Panc1 (cell line): ENCODE data around the gene RSPRY1. TPM values are rescaled to one million over a fixed set of nuclear protein-coding genes. Genes with fewer than 3 reads are reported as not detected.

ENCODE experiments used
- ATAC-seq: fragments of 200-7000 bp; cut with Tn5 transposase; 2 replicates; pipeline ENCODE4 v1.9.1; 2020; ENCODE audit warnings: mild to moderate bottlenecking, moderate library complexity
- BruUV-seq: library from RNA; stranded (reverse); fragments of 400-500 nt; replicated peaks from 2 replicates; lab custom pipeline; 2021; lab: Mats Ljungman, UMichigan
- CTCF ChIA-PET: fragments of 300-600 bp; sonication (Branson Sonifier 250); formaldehyde crosslinking; loops from one replicate; lab custom pipeline; 2022; ENCODE audit warnings: antibody characterized with exemption; lab: Charles Lee
- POLR2A ChIA-PET: fragments of 300-600 bp; sonication (Branson Sonifier 250); formaldehyde crosslinking; loops from one replicate; lab custom pipeline; 2022; ENCODE audit warnings: antibody characterized with exemption; lab: Charles Lee
- DNase-seq: peaks from one replicate; pipeline ENCODE4 v3.0.0-alpha.2; 2010; ENCODE audit warnings: low read depth, low spot score
- H3K27ac ChIP-seq: 2 replicates; pipeline ENCODE4 v1.5.1; 2011; ENCODE audit warnings: mild to moderate bottlenecking, low read length, inconsistent platforms
- H3K27me3 ChIP-seq: fragments of 200-500 bp; sonication (Bioruptor generic); 2 replicates; pipeline ENCODE4 v1.6.0; 2014; ENCODE audit warnings: low read length, inconsistent platforms; ENCODE audit not compliant: control insufficient read depth, insufficient read depth
- H3K36me3 ChIP-seq: fragments of 200-500 bp; sonication (Bioruptor generic); 2 replicates; pipeline ENCODE4 v1.5.1; 2014; ENCODE audit warnings: inconsistent platforms, mild to moderate bottlenecking, low read length, moderate library complexity; ENCODE audit not compliant: control insufficient read depth, insufficient read depth
- H3K4me1 ChIP-seq: 2 replicates; pipeline ENCODE4 v1.5.1; 2011; ENCODE audit warnings: inconsistent platforms, mild to moderate bottlenecking, low read length, moderate library complexity; ENCODE audit not compliant: control insufficient read depth, insufficient read depth
- H3K4me3 ChIP-seq, 2 experiments: 2 replicates each; pipeline ENCODE4 v1.5.1; 2011 to 2012; ENCODE audit warnings: low read depth in 2 of 2, low read length in 2 of 2, mild to moderate bottlenecking in 2 of 2, inconsistent platforms in 1 of 2, moderate library complexity in 1 of 2
- H3K9me3 ChIP-seq: fragments of 200-500 bp; sonication (Bioruptor generic); 2 replicates; pipeline ENCODE4 v1.5.1; 2014; ENCODE audit warnings: low read depth, mild to moderate bottlenecking, inconsistent platforms, low read length, moderate library complexity; ENCODE audit not compliant: control insufficient read depth, insufficient read depth
- CTCF ChIP-seq: fragments of 450-650 bp; IDR thresholded peaks from 2 replicates; pipeline ENCODE4 v1.5.1; 2017; ENCODE audit warnings: mild to moderate bottlenecking
- POLR2AphosphoS5 ChIP-seq: IDR thresholded peaks from 2 replicates; pipeline ENCODE4 v1.6.1; 2012; ENCODE audit warnings: mild to moderate bottlenecking, low read depth, low read length, moderate library complexity
- REST ChIP-seq, 2 experiments: IDR thresholded peaks; 2 replicates each; pipeline ENCODE4 v1.6.1; 2011 to 2012; ENCODE audit warnings: low read depth in 2 of 2, control low read depth in 1 of 2, low read length in 1 of 2, mild to moderate bottlenecking in 1 of 2, moderate library complexity in 1 of 2; ENCODE audit not compliant: insufficient read depth in 1 of 2
- SIN3A ChIP-seq: IDR thresholded peaks from 2 replicates; pipeline ENCODE4 v1.6.1; 2012; ENCODE audit warnings: low read depth, mild to moderate bottlenecking, low read length, moderate library complexity, borderline replicate concordance; ENCODE audit not compliant: insufficient read depth
- TCF7L2 ChIP-seq: IDR thresholded peaks from 2 replicates; pipeline ENCODE4 v1.6.1; 2011; ENCODE audit warnings: mild to moderate bottlenecking, low read depth, low read length, inconsistent platforms
- in situ Hi-C: cut with HindIII; loops from 2 replicates; pipeline ENCODE4 v1.10.0; 2016; ENCODE audit warnings: low sequenced_read_pairs, low pct_unique_long_range_greater_than_20kb
- intact Hi-C: fragments of 100-400 bp; cut with micrococcal nuclease; formaldehyde crosslinking; loops from one replicate; pipeline ENCODE4 v1.10.0; 2022; ENCODE audit not compliant: unreplicated experiment
- total RNA-seq: library from RNA; stranded (reverse); gene quantifications from one replicate; pipeline ENCODE4 v1.2.1, GENCODE V29; 2021; ENCODE audit not compliant: unreplicated experiment

The RSPRY1 gene
- total RNA-seq, 1 experiment from 2014 or later, result 29.4 TPM

- ChIA-PET POLR2A (no interaction called here), CTCF (no interaction called here)
- BruUV-seq, result no TSS peak
- no peak for TF ChIP-seq REST (IDR thresholded peaks at IDR 0.05; ENCODE audit: insufficient read depth in 1 of 2, low read depth in 2 of 2, low read length in 1 of 2)
- no peak for TF ChIP-seq CTCF
- no peak for TF ChIP-seq SIN3A
- TF ChIP-seq POLR2AphosphoS5, result no peak
- no peak for TF ChIP-seq TCF7L2
- Histone ChIP-seq H3K27me3 (no peaks in the 10 kb centered on the region), H3K9me3 (no peaks in the 10 kb centered on the region), H3K36me3 (peaks cover 14% of the 10 kb centered on the region), H3K4me3 (no peak overlapping the region), H3K27ac (no peak overlapping the region), H3K4me1 (no peaks in the 10 kb centered on the region)
- DNase-seq, result no peak
- in situ Hi-C loops, result no loop called here
- no peak for ATAC-seq
- intact Hi-C loops, result no loop called here
These were observed 19.2 kb upstream of the RSPRY1 start for GRCh38 chr16:57166951-57167350.

GRCh38 chr16:57167538-57167937, 18.6 kb upstream of the RSPRY1 start:
- no peaks in the 10 kb centered on the region for H3K27me3 ChIP-seq
- TF ChIP-seq REST (IDR thresholded peaks at IDR 0.05; ENCODE audit: insufficient read depth in 1 of 2, low read depth in 2 of 2, low read length in 1 of 2), result no peak
- DNase-seq, result no peak
- no peaks in the 10 kb centered on the region for H3K9me3 ChIP-seq
- ChIA-PET CTCF (no interaction called here), POLR2A (no interaction called here)
- intact Hi-C loops (no loop called here), in situ Hi-C loops (no loop called here)
- no peak overlapping the region for H3K27ac ChIP-seq
- no peaks in the 10 kb centered on the region for H3K4me1 ChIP-seq
- BruUV-seq, result no TSS peak
- peaks cover 16% of the 10 kb centered on the region for H3K36me3 ChIP-seq
- no peak for ATAC-seq
- H3K4me3 ChIP-seq, result no peak overlapping the region
